Endothelial cell of umbilical vein (primary cell): Measurements from ENCODE around the gene PSMC6. TPM values are rescaled to one million over a fixed set of nuclear protein-coding genes. Genes with fewer than 3 reads are reported as not detected.

Experiments
- BruUV-seq: library from RNA; stranded (reverse); fragments of 400-500 nt; replicated peaks from 2 replicates; lab custom pipeline; 2021; lab: Mats Ljungman, UMichigan
- CTCF ChIA-PET: fragments of 300-600, 350-600 bp; sonication (Branson Sonifier 250); formaldehyde crosslinking; loops from one replicate; lab custom pipeline; 2021; ENCODE audit warnings: antibody characterized with exemption, inconsistent platforms; lab: Charles Lee
- POLR2A ChIA-PET: fragments of 300-600, 350-600 bp; sonication (Branson Sonifier 250); formaldehyde crosslinking; loops from one replicate; lab custom pipeline; 2021; ENCODE audit warnings: antibody characterized with exemption, inconsistent platforms; lab: Charles Lee
- DNase-seq: peaks from one replicate; pipeline ENCODE4 v3.0.0-alpha.2; 2011; ENCODE audit warnings: low read depth, low spot score
- FAIRE-seq: peaks from 2 replicates; lab custom pipeline; 2011; peaks lifted over from hg19 to GRCh38; lab: Jason Lieb, UNC
- H2AFZ ChIP-seq: 2 replicates; pipeline ENCODE4 v1.6.0; 2012; ENCODE audit warnings: low read depth, low read length, control low read depth, inconsistent platforms
- H3K27ac ChIP-seq: 2 replicates; pipeline ENCODE4 v1.5.1; 2011; ENCODE audit warnings: low read depth, mild to moderate bottlenecking, control low read depth, low read length, moderate library complexity; ENCODE audit not compliant: insufficient read depth
- H3K27me3 ChIP-seq, 2 experiments: 2 replicates each; pipeline versions ENCODE4 v1.6.0 to v1.6.1; 2011; ENCODE audit warnings: low read length in 2 of 2, mixed read lengths in 1 of 2; ENCODE audit not compliant: control insufficient read depth in 2 of 2, insufficient read depth in 2 of 2
- H3K36me3 ChIP-seq, 2 experiments: 2 replicates in 1 of 2; 3 replicates in 1 of 2; pipeline ENCODE4 v1.5.1; 2011; ENCODE audit warnings: low read length in 2 of 2, mild to moderate bottlenecking in 1 of 2, moderate library complexity in 1 of 2; ENCODE audit not compliant: control insufficient read depth in 2 of 2, insufficient read depth in 2 of 2; ENCODE audit errors: extremely low read depth in 1 of 2
- H3K4me1 ChIP-seq: 3 replicates; pipeline ENCODE4 v1.5.1; 2011; ENCODE audit warnings: mild to moderate bottlenecking, low read length; ENCODE audit not compliant: control insufficient read depth, insufficient read depth; ENCODE audit errors: extremely low read depth
- H3K4me2 ChIP-seq: 2 replicates; pipeline ENCODE4 v1.6.1; 2011; ENCODE audit warnings: low read length, control low read depth, mixed read lengths; ENCODE audit not compliant: insufficient read depth
- H3K4me3 ChIP-seq, 3 experiments: fragments of 200-600 bp in 1 of 3; sonication (generic), shearing (Covaris generic) in 1 of 3; replicated peaks in 1 of 3; 2 replicates each; pipeline ENCODE4 v1.5.1; 2011 to 2016; ENCODE audit warnings: control low read depth in 3 of 3, low read length in 3 of 3, mild to moderate bottlenecking in 2 of 3, inconsistent platforms in 1 of 3, low read depth in 1 of 3, moderate library complexity in 1 of 3; ENCODE audit not compliant: insufficient read depth in 1 of 3
- H3K79me2 ChIP-seq: 2 replicates; pipeline ENCODE4 v1.6.0; 2012; ENCODE audit warnings: low read length, inconsistent platforms; ENCODE audit not compliant: control insufficient read depth, insufficient read depth
- H3K9ac ChIP-seq: replicated peaks from 2 replicates; pipeline ENCODE3; 2011; ENCODE audit warnings: low read length, control low read depth; ENCODE audit not compliant: insufficient read depth; ENCODE audit errors: extremely low read depth
- H3K9me1 ChIP-seq: replicated peaks from 3 replicates; pipeline ENCODE4 v1.6.0; 2011; ENCODE audit warnings: mild to moderate bottlenecking, low read length; ENCODE audit not compliant: control insufficient read depth, insufficient read depth; ENCODE audit errors: extremely low read depth
- H3K9me3 ChIP-seq: replicated peaks from 2 replicates; pipeline ENCODE4 v1.5.1; 2012; ENCODE audit warnings: low read length, inconsistent platforms; ENCODE audit not compliant: control insufficient read depth, insufficient read depth
- H4K20me1 ChIP-seq: replicated peaks from 2 replicates; pipeline ENCODE3; 2011; ENCODE audit warnings: mild to moderate bottlenecking, low read length; ENCODE audit not compliant: control insufficient read depth, insufficient read depth; ENCODE audit errors: extremely low read depth
- EZH2 ChIP-seq: IDR thresholded peaks from 2 replicates; pipeline ENCODE4 v1.6.1; 2012; ENCODE audit warnings: borderline replicate concordance, low read depth, mild to moderate bottlenecking, moderate library complexity, low read length, inconsistent platforms; ENCODE audit not compliant: severe bottlenecking
- FOS ChIP-seq: IDR thresholded peaks from 2 replicates; pipeline ENCODE4 v1.6.1; 2011; ENCODE audit warnings: mild to moderate bottlenecking, low read length, moderate library complexity, borderline replicate concordance; ENCODE audit not compliant: insufficient read depth
- GATA2 ChIP-seq: IDR thresholded peaks from 2 replicates; pipeline ENCODE4 v1.7.0; 2011; ENCODE audit warnings: low read depth, mild to moderate bottlenecking, moderate library complexity, mixed read lengths, low read length; ENCODE audit not compliant: insufficient read length, insufficient read depth
- JUN ChIP-seq: IDR thresholded peaks from 2 replicates; pipeline ENCODE4 v1.6.1; 2011; ENCODE audit warnings: borderline replicate concordance, low read depth; ENCODE audit not compliant: insufficient read length, insufficient read depth
- MYC ChIP-seq: IDR thresholded peaks from one replicate; pipeline ENCODE4 v1.6.1; 2011; ENCODE audit warnings: mild to moderate bottlenecking, low read depth, low read length
- POLR2A ChIP-seq: IDR thresholded peaks from 2 replicates; pipeline ENCODE4 v1.6.1; 2012; ENCODE audit warnings: low read depth, mild to moderate bottlenecking, control low read depth, low read length
- POLR2AphosphoS5 ChIP-seq: IDR thresholded peaks from 2 replicates; pipeline ENCODE4 v1.6.1; 2012; ENCODE audit warnings: low read depth, mild to moderate bottlenecking, control low read depth, low read length, moderate library complexity; ENCODE audit not compliant: insufficient read depth
- dilution Hi-C: fragments of 300-500 bp; cut with MboI; formaldehyde crosslinking; loops from one replicate; pipeline ENCODE4 v1.15.0; 2019; ENCODE audit warnings: low sequenced_read_pairs; ENCODE audit not compliant: extremely low pct_ligation_motif_present
- intact Hi-C: fragments of 100-400 bp; cut with micrococcal nuclease; formaldehyde crosslinking; loops from one replicate; pipeline ENCODE4 v1.10.0; 2022
- polyA plus RNA-seq, 4 experiments: library from polyadenylated mRNA; depleted of rRNA in 3 of 4; stranded (reverse) in 3 of 4; unstranded in 1 of 4; fragments of >200 nt; gene quantifications; 2 replicates each; pipeline versions ENCODE4 v1.2.1 to v1.2.3, GENCODE V29; 2011 to 2012; ENCODE audit warnings: missing spikeins in 1 of 4
- total RNA-seq: library from RNA; stranded (reverse); gene quantifications from 2 replicates; pipeline ENCODE4 v1.2.3, GENCODE V29; 2021
- TF ChIP-seq, protein P1 (sequence below): IDR thresholded peaks from 2 replicates; pipeline ENCODE4 v1.6.1; 2011; ENCODE audit not compliant: insufficient read depth, insufficient read length
- TF ChIP-seq, protein P2 (sequence below), 2 donors: IDR thresholded peaks; 1 replicate in 1 of 2; 2 replicates in 1 of 2; pipeline ENCODE4 v1.5.1; 2011; ENCODE audit warnings: low read length in 2 of 2, mild to moderate bottlenecking in 2 of 2, moderate library complexity in 2 of 2, control low read depth in 1 of 2, inconsistent platforms in 1 of 2, low read depth in 1 of 2; ENCODE audit not compliant: insufficient read depth in 1 of 2; ENCODE audit errors: extremely low read depth in 1 of 2

The PSMC6 gene
- total and polyA plus RNA-seq, 2 donors (not counting 3 experiments of a cell fraction or from before 2014, with no cell fraction given), result 44.0 to 103 TPM

GRCh38 chr14:52701223-52701622 lies 5.8 kb upstream of the PSMC6 start:
- no TSS peak for BruUV-seq
- dilution Hi-C loops, result no loop called here

More at GRCh38 chr14:52701223-52701622, 5.8 kb upstream of the PSMC6 start:
- TF ChIP-seq, protein P1, sequence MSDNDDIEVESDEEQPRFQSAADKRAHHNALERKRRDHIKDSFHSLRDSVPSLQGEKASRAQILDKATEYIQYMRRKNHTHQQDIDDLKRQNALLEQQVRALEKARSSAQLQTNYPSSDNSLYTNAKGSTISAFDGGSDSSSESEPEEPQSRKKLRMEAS, result no peak
- TF ChIP-seq JUN (no peak), GATA2 (no peak), MYC (no peak), EZH2 (no peak), POLR2AphosphoS5 (no peak), POLR2A (no peak), FOS (no peak)
- TF ChIP-seq, protein P2, sequence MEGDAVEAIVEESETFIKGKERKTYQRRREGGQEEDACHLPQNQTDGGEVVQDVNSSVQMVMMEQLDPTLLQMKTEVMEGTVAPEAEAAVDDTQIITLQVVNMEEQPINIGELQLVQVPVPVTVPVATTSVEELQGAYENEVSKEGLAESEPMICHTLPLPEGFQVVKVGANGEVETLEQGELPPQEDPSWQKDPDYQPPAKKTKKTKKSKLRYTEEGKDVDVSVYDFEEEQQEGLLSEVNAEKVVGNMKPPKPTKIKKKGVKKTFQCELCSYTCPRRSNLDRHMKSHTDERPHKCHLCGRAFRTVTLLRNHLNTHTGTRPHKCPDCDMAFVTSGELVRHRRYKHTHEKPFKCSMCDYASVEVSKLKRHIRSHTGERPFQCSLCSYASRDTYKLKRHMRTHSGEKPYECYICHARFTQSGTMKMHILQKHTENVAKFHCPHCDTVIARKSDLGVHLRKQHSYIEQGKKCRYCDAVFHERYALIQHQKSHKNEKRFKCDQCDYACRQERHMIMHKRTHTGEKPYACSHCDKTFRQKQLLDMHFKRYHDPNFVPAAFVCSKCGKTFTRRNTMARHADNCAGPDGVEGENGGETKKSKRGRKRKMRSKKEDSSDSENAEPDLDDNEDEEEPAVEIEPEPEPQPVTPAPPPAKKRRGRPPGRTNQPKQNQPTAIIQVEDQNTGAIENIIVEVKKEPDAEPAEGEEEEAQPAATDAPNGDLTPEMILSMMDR (IDR thresholded peaks at IDR 0.05; ENCODE audit: extremely low read depth in 1 of 2, insufficient read depth in 1 of 2, low read depth in 1 of 2, low read length in 2 of 2), result no peak
- peaks cover 16% of the 10 kb centered on the region for H3K4me1 ChIP-seq
- H3K4me2 ChIP-seq, result peak overlapping the region; percentile 66
- ChIA-PET CTCF (no interaction called here), POLR2A (interaction anchor here (0.7 kb wide), 1 partner anchor 133 kb away, joined by 3 read pairs; no protein-coding TSS in a partner anchor)
- FAIRE-seq, result peak; percentile 8
- no peak overlapping the region for H3K9ac ChIP-seq
- no peaks in the 10 kb centered on the region for H3K9me3 ChIP-seq
- H3K27ac ChIP-seq, result peak overlapping the region; percentile 72
- intact Hi-C loops, result loop anchor here (10.0 kb wide), 1 partner anchor 254 kb away; the partner anchor contains the start of gene FERMT2
- no peaks in the 10 kb centered on the region for H3K9me1 ChIP-seq
- H3K4me3 ChIP-seq, result no peak overlapping the region
- no peaks in the 10 kb centered on the region for H3K79me2 ChIP-seq
- H3K27me3 ChIP-seq, result no peaks in the 10 kb centered on the region
- H3K36me3 ChIP-seq, result no peaks in the 10 kb centered on the region
- no peak for DNase-seq
- H2AFZ ChIP-seq, result peak overlapping the region; percentile 90
- no peaks in the 10 kb centered on the region for H4K20me1 ChIP-seq
